ENCODE measurements around the gene CERK.

DNA sequence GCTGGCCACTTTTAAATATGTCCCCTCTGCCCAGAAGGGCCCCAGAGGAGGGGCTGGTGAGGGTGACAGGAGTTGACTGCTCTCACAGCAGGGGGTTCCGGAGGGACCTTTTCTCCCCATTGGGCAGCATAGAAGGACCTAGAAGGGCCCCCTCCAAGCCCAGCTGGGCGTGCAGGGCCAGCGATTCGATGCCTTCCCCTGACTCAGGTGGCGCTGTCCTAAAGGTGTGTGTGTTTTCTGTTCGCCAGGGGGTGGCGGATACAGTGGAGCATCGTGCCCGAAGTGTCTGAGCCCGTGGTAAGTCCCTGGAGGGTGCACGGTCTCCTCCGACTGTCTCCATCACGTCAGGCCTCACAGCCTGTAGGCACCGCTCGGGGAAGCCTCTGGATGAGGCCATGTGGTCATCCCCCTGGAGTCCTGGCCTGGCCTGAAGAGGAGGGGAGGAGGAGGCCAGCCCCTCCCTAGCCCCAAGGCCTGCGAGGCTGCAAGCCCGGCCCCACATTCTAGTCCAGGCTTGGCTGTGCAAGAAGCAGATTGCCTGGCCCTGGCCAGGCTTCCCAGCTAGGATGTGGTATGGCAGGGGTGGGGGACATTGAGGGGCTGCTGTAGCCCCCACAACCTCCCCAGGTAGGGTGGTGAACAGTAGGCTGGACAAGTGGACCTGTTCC, 71.3 kb downstream of the CERK start:
- no peak for TF ChIP-seq CTCF (IDR thresholded peaks at IDR 0.05; ENCODE audit: low read depth, low read length, missing input control)
- TF ChIP-seq SP1 (IDR thresholded peaks at IDR 0.05), result no peak
- no peak for TF ChIP-seq EGR1 (IDR thresholded peaks at IDR 0.05; ENCODE audit: low read depth in 2 of 2)
- TF ChIP-seq RAD21 (IDR thresholded peaks at IDR 0.05), result no peak
- TF ChIP-seq GABPA (IDR thresholded peaks at IDR 0.05 in 1 of 2, conservative IDR thresholded peaks at IDR 0.05 in 1 of 2), result no peak
- no peak for TF ChIP-seq YY1 (IDR thresholded peaks at IDR 0.05)
- TF ChIP-seq, protein P1, sequence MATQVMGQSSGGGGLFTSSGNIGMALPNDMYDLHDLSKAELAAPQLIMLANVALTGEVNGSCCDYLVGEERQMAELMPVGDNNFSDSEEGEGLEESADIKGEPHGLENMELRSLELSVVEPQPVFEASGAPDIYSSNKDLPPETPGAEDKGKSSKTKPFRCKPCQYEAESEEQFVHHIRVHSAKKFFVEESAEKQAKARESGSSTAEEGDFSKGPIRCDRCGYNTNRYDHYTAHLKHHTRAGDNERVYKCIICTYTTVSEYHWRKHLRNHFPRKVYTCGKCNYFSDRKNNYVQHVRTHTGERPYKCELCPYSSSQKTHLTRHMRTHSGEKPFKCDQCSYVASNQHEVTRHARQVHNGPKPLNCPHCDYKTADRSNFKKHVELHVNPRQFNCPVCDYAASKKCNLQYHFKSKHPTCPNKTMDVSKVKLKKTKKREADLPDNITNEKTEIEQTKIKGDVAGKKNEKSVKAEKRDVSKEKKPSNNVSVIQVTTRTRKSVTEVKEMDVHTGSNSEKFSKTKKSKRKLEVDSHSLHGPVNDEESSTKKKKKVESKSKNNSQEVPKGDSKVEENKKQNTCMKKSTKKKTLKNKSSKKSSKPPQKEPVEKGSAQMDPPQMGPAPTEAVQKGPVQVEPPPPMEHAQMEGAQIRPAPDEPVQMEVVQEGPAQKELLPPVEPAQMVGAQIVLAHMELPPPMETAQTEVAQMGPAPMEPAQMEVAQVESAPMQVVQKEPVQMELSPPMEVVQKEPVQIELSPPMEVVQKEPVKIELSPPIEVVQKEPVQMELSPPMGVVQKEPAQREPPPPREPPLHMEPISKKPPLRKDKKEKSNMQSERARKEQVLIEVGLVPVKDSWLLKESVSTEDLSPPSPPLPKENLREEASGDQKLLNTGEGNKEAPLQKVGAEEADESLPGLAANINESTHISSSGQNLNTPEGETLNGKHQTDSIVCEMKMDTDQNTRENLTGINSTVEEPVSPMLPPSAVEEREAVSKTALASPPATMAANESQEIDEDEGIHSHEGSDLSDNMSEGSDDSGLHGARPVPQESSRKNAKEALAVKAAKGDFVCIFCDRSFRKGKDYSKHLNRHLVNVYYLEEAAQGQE (IDR thresholded peaks at IDR 0.05), result no peak
- TF ChIP-seq JUND (IDR thresholded peaks at IDR 0.05), result no peak
- no peak for TF ChIP-seq ZBTB33 (IDR thresholded peaks at IDR 0.05)
- TF ChIP-seq ATF3 (IDR thresholded peaks at IDR 0.05), result no peak
